ENCODE data around the gene WWOX.

GRCh38 chr16:78695391-78695790 is 595.9 kb downstream of the WWOX start:
- TF ChIP-seq SUZ12 (IDR thresholded peaks at IDR 0.05; ENCODE audit: extremely low read depth, insufficient read depth, insufficient read length) (no peak), YY1 (IDR thresholded peaks at IDR 0.05; ENCODE audit: insufficient read depth, insufficient read length) (no peak), ZNF274 (IDR thresholded peaks at IDR 0.05; ENCODE audit: low read depth, low read length) (no peak)

Measured in NT2/D1 (cell line).